HepG2 (cell line): ENCODE results near the gene HOXD9.

ENCODE experiments used
- CTCF ChIP-seq: sonication (generic); formaldehyde crosslinking; IDR thresholded peaks from 2 replicates; pipeline ENCODE4 v1.5.0; 2020; ENCODE audit warnings: mild to moderate bottlenecking, missing genetic modification reagents, moderate library complexity
- EED ChIP-seq: sonication (generic); formaldehyde crosslinking; IDR thresholded peaks from 2 replicates; pipeline ENCODE4 v1.5.0; 2020; ENCODE audit warnings: mild to moderate bottlenecking, missing genetic modification reagents
- EP300 ChIP-seq, 3 experiments: sonication (generic) in 1 of 3; formaldehyde crosslinking in 1 of 3; IDR thresholded peaks; 2 replicates each; pipeline versions ENCODE4 v1.5.1 to v1.6.1; 2011 to 2020; ENCODE audit warnings: low read depth in 2 of 3, low read length in 2 of 3, borderline replicate concordance in 1 of 3, improper control_type of control experiment in 1 of 3, mild to moderate bottlenecking in 1 of 3, missing genetic modification reagents in 1 of 3, moderate library complexity in 1 of 3
- HDAC2 ChIP-seq: sonication (generic); formaldehyde crosslinking; IDR thresholded peaks from 2 replicates; pipeline ENCODE4 v1.4.0; 2020; ENCODE audit warnings: missing genetic modification reagents
- MED1 ChIP-seq: sonication (generic); formaldehyde crosslinking; IDR thresholded peaks from 2 replicates; pipeline ENCODE4 v1.4.0; 2020; ENCODE audit warnings: missing genetic modification reagents
- MEIS2 ChIP-seq: sonication (generic); formaldehyde crosslinking; IDR thresholded peaks from 2 replicates; pipeline ENCODE4 v1.9.0; 2021; ENCODE audit warnings: mild to moderate bottlenecking, missing genetic modification reagents
- MIXL1 ChIP-seq: IDR thresholded peaks from 2 replicates; pipeline ENCODE4 v1.6.1; 2016
- MYNN ChIP-seq: sonication (generic); formaldehyde crosslinking; IDR thresholded peaks from 2 replicates; pipeline ENCODE4 v1.4.0; 2020; ENCODE audit warnings: mild to moderate bottlenecking, low read depth, missing genetic modification reagents
- NFAT5 ChIP-seq: sonication (generic); formaldehyde crosslinking; IDR thresholded peaks from 2 replicates; pipeline ENCODE4 v1.4.0; 2020; ENCODE audit warnings: missing genetic modification reagents
- NONO ChIP-seq, 2 experiments: fragments of 450-650 bp in 1 of 2; sonication (generic) in 1 of 2; formaldehyde crosslinking in 1 of 2; IDR thresholded peaks in 1 of 2; conservative IDR thresholded peaks in 1 of 2; 2 replicates each; pipeline versions ENCODE4 v1.6.1 to v1.8.0; 2017 to 2022; ENCODE audit warnings: mild to moderate bottlenecking in 1 of 2, missing genetic modification reagents in 1 of 2, moderate library complexity in 1 of 2
- NR2F1 ChIP-seq, 2 experiments: fragments of 450-650 bp in 1 of 2; formaldehyde crosslinking in 1 of 2; IDR thresholded peaks; 2 replicates each; pipeline versions ENCODE4 v1.5.0 to v1.6.1; 2016 to 2020; ENCODE audit warnings: mild to moderate bottlenecking in 1 of 2, missing compliant biosample characterization in 1 of 2, missing genetic modification reagents in 1 of 2, moderate library complexity in 1 of 2
- SIN3A ChIP-seq: IDR thresholded peaks from 2 replicates; pipeline ENCODE4 v1.6.1; 2011; ENCODE audit warnings: low read depth, mild to moderate bottlenecking, control low read depth, low read length, borderline replicate concordance
- SMARCE1 ChIP-seq: fragments of 450-650 bp; IDR thresholded peaks from 2 replicates; pipeline ENCODE4 v1.6.1; 2017; ENCODE audit warnings: borderline replicate concordance

- no peak for TF ChIP-seq NONO (IDR thresholded peaks at IDR 0.05)
- no peak for TF ChIP-seq NONO (CRISPR knock-in tag; conservative IDR thresholded peaks at IDR 0.05)
- TF ChIP-seq CTCF = no peak
- no peak for TF ChIP-seq SIN3A
- TF ChIP-seq MEIS2 = no peak
- no peak for TF ChIP-seq MIXL1 (CRISPR knock-in tag)
- no peak for TF ChIP-seq EP300 (IDR thresholded peaks at IDR 0.05; ENCODE audit: low read depth in 2 of 2, low read length in 2 of 2)
- no peak for TF ChIP-seq EP300 (CRISPR knock-in tag; IDR thresholded peaks at IDR 0.05; ENCODE audit: borderline replicate concordance)
- TF ChIP-seq SMARCE1 = no peak
- TF ChIP-seq NR2F1 (CRISPR knock-in tag; IDR thresholded peaks at IDR 0.05) = no peak
- no peak for TF ChIP-seq HDAC2 (CRISPR knock-in tag)
- no peak for TF ChIP-seq EED (CRISPR knock-in tag)
- TF ChIP-seq MED1 (CRISPR knock-in tag) = no peak
- no peak for TF ChIP-seq NFAT5 (CRISPR knock-in tag)
- TF ChIP-seq MYNN (CRISPR knock-in tag) = no peak
Measured at GRCh38 chr2:176105730-176106580, 16.6 kb upstream of the HOXD9 start.
